SK-N-SH treated with all-trans-retinoic acid at 6 μM for 48 hours (cell line): ENCODE data around the gene KDM2B.

Source experiments
- ARNTL ChIP-seq: fragments of 450-650 bp; formaldehyde crosslinking; IDR thresholded peaks from 2 replicates; pipeline ENCODE4 v1.5.0; 2020; ENCODE audit warnings: low read depth, mild to moderate bottlenecking, moderate library complexity, borderline replicate concordance
- CSDC2 ChIP-seq: fragments of 250-450 bp; sonication (Bioruptor Pico); IDR thresholded peaks from 2 replicates; pipeline ENCODE4 v1.5.0; 2020; ENCODE audit warnings: mild to moderate bottlenecking, moderate library complexity
- PATZ1 ChIP-seq: fragments of 250-450 bp; sonication (Bioruptor Pico); IDR thresholded peaks from 2 replicates; pipeline ENCODE4 v1.8.0; 2020; ENCODE audit warnings: mild to moderate bottlenecking, moderate library complexity, borderline replicate concordance
- PPARA ChIP-seq: fragments of 250-450 bp; sonication (Bioruptor Pico); IDR thresholded peaks from 2 replicates; pipeline ENCODE4 v1.5.0; 2020; ENCODE audit warnings: mild to moderate bottlenecking, borderline replicate concordance
- ZFP30 ChIP-seq: fragments of 450-650 bp; formaldehyde crosslinking; IDR thresholded peaks from 2 replicates; pipeline ENCODE4 v1.5.0; 2022; ENCODE audit warnings: mild to moderate bottlenecking, moderate library complexity

- no peak for TF ChIP-seq PPARA (CRISPR knock-in tag)
- TF ChIP-seq PATZ1: no peak
- TF ChIP-seq CSDC2 (CRISPR knock-in tag): no peak
- TF ChIP-seq ARNTL (CRISPR knock-in tag): no peak
- TF ChIP-seq ZFP30: no peak
Observed at GRCh38 chr12:121465921-121466793, 114.7 kb downstream of the KDM2B start.
